ENCODE data around the gene YPEL1. TPM values are rescaled to one million over a fixed set of nuclear protein-coding genes. Genes with fewer than 3 reads are reported as not detected.

YPEL1 gene
- total and polyA plus RNA-seq, 2 donors (not counting 1 experiment from before 2014, with no cell fraction given): 14.9 to 17.0 TPM

DNA sequence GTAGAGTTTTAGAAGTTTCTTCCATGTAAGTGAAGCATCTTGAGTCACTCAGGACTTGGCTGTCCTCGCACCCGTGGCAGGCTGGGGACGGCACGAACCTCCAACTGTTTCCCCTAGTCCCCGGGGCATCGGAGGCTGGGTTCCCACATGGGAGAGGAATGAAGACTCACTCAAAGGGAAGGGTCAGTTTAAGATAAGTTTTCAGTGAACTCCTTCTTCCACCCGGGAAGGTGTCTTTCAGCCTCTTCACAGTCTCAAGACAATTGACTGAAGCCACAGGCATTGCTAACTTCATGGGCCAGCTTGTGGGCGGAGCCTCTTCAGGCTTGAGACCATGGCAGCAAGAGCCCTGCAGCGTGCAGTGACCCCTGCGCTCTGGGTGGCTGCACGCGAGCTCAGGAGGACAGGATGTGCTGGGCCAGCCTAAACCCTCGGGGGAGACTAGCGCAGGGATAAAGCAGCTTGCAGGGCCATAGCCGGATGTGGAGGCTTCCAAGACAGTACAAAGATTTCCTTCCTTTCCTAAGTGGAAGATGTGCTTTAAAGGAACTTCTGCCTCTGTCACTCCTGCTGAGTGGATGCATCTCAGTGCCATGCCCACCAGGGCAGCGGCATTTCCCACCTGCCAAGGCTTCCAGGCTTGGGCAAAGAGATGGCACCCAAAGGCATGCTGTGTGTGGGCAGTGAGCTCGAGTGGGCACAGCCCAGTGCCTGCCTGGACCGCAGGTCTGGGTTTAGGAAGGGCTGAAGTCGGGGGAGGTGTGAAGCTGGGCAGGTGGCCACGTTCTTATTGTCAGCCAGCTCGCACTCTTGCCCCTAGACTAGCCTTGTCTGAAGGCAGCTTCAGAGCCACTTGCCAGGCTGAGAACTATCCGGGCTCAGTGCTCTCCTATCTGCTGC lies 36.9 kb downstream of the YPEL1 start:
- no peaks in the 10 kb centered on the region for H3K4me1 Mint-ChIP-seq
- Histone ChIP-seq H3K4me1 (ENCODE audit: control insufficient read depth in 2 of 2, insufficient read depth in 2 of 2, low read length in 2 of 2) (no peaks in the 10 kb centered on the region), H3K36me3 (replicated peaks in 1 of 2; ENCODE audit: control extremely low read depth in 1 of 2, control insufficient read depth in 1 of 2, extremely low read depth in 1 of 2, insufficient read depth in 2 of 2, low read length in 1 of 2) (peaks cover 2 to 88% of the 10 kb centered on the region in 2 experiments), H2AFZ (ENCODE audit: insufficient read depth, low read depth, low read length, poor library complexity, severe bottlenecking) (no peak overlapping the region), H3K79me2 (ENCODE audit: control insufficient read depth, insufficient read depth, low read length) (no peaks in the 10 kb centered on the region), H3K4me2 (replicated peaks; ENCODE audit: low read depth, low read length, poor library complexity, severe bottlenecking) (no peak overlapping the region), H3K27me3 (replicated peaks in 1 of 4; ENCODE audit: control extremely low read depth in 1 of 4, control insufficient read depth in 3 of 4, insufficient read depth in 4 of 4, low read length in 3 of 4) (no peaks in the 10 kb centered on the region), H4K20me1 (ENCODE audit: control insufficient read depth, insufficient read depth, low read length, poor library complexity, severe bottlenecking) (no peaks in the 10 kb centered on the region), H3K27ac (ENCODE audit: low read length in 2 of 2) (no peak overlapping the region), H3K4me3 (ENCODE audit: control extremely low read depth in 1 of 5, extremely low read depth in 1 of 5, insufficient read depth in 1 of 5, low read depth in 2 of 5, low read length in 4 of 5) (no peak overlapping the region), H3K9ac (ENCODE audit: low read length) (no peak overlapping the region), H3K9me3 (ENCODE audit: control extremely low read depth in 1 of 3, control insufficient read depth in 2 of 3, insufficient read depth in 1 of 3, low read length in 2 of 3) (no peaks in the 10 kb centered on the region)
- no peak overlapping the region for H3K27ac Mint-ChIP-seq
- CTCF ChIA-PET: no interaction called here
- POLR2A ChIA-PET: no interaction called here
- H3K9me3 Mint-ChIP-seq (ENCODE audit: insufficient read depth): no peaks in the 10 kb centered on the region
- TF ChIP-seq EZH2 (IDR thresholded peaks at IDR 0.05; ENCODE audit: borderline replicate concordance, insufficient read depth, low read depth, low read length, poor library complexity, severe bottlenecking): no peak
- no peak for TF ChIP-seq CTCF (IDR thresholded peaks at IDR 0.05)
- H3K27me3 Mint-ChIP-seq: no peaks in the 10 kb centered on the region
- H3K4me3 Mint-ChIP-seq: no peak overlapping the region
- 98% methylated on average over 22 of the region's 22 CpGs for WGBS (ENCODE audit: insufficient coverage)
- DNase-seq: no peak
- intact Hi-C loops (cut with micrococcal nuclease): no loop called here
- no peak for ATAC-seq (ENCODE audit: low read depth)

GRCh38 chr22:21697880-21698279 lies 37.7 kb downstream of the YPEL1 start:
- H3K9me3 ChIP-seq (ENCODE audit: control extremely low read depth in 1 of 3, control insufficient read depth in 2 of 3, insufficient read depth in 1 of 3, low read length in 2 of 3): no peaks in the 10 kb centered on the region
- H3K79me2 ChIP-seq (ENCODE audit: control insufficient read depth, insufficient read depth, low read length): no peaks in the 10 kb centered on the region
- ATAC-seq (ENCODE audit: low read depth): no peak
- no peak overlapping the region for H3K4me3 Mint-ChIP-seq
- intact Hi-C loops (cut with micrococcal nuclease): no loop called here
- ChIA-PET POLR2A (no interaction called here), CTCF (no interaction called here)
- H3K27ac ChIP-seq (ENCODE audit: low read length in 2 of 2): no peak overlapping the region
- peaks cover 2 to 88% of the 10 kb centered on the region in 2 experiments for H3K36me3 ChIP-seq (replicated peaks in 1 of 2; ENCODE audit: control extremely low read depth in 1 of 2, control insufficient read depth in 1 of 2, extremely low read depth in 1 of 2, insufficient read depth in 2 of 2, low read length in 1 of 2)
- H3K9ac ChIP-seq (ENCODE audit: low read length): no peak overlapping the region
- no peaks in the 10 kb centered on the region for H4K20me1 ChIP-seq (ENCODE audit: control insufficient read depth, insufficient read depth, low read length, poor library complexity, severe bottlenecking)
- H2AFZ ChIP-seq (ENCODE audit: insufficient read depth, low read depth, low read length, poor library complexity, severe bottlenecking): no peak overlapping the region
- H3K27me3 Mint-ChIP-seq: no peaks in the 10 kb centered on the region
- no peaks in the 10 kb centered on the region for H3K4me1 Mint-ChIP-seq
- no peaks in the 10 kb centered on the region for H3K9me3 Mint-ChIP-seq (ENCODE audit: insufficient read depth)
- H3K4me2 ChIP-seq (replicated peaks; ENCODE audit: low read depth, low read length, poor library complexity, severe bottlenecking): no peak overlapping the region
- DNase-seq: no peak
- H3K4me3 ChIP-seq (ENCODE audit: control extremely low read depth in 1 of 5, extremely low read depth in 1 of 5, insufficient read depth in 1 of 5, low read depth in 2 of 5, low read length in 4 of 5): no peak overlapping the region
- no peaks in the 10 kb centered on the region for H3K4me1 ChIP-seq (ENCODE audit: control insufficient read depth in 2 of 2, insufficient read depth in 2 of 2, low read length in 2 of 2)
- H3K27ac Mint-ChIP-seq: no peak overlapping the region
- no peaks in the 10 kb centered on the region for H3K27me3 ChIP-seq (replicated peaks in 1 of 4; ENCODE audit: control extremely low read depth in 1 of 4, control insufficient read depth in 3 of 4, insufficient read depth in 4 of 4, low read length in 3 of 4)
- no peak for TF ChIP-seq CTCF (IDR thresholded peaks at IDR 0.05)
- no peak for TF ChIP-seq EZH2 (IDR thresholded peaks at IDR 0.05; ENCODE audit: borderline replicate concordance, insufficient read depth, low read depth, low read length, poor library complexity, severe bottlenecking)

Data from B cell (primary cell).